NCI-H82 treated with DMSO at 0.1 percent for 48 hours (cell line): Measurements from ENCODE around the gene SLC17A2.

Experiments used
- DNase-seq: peaks from one replicate; lab custom pipeline; 2025; ENCODE audit not compliant: unreplicated experiment; lab: John Stamatoyannopoulos, UW

The SLC17A2 gene

DNA sequence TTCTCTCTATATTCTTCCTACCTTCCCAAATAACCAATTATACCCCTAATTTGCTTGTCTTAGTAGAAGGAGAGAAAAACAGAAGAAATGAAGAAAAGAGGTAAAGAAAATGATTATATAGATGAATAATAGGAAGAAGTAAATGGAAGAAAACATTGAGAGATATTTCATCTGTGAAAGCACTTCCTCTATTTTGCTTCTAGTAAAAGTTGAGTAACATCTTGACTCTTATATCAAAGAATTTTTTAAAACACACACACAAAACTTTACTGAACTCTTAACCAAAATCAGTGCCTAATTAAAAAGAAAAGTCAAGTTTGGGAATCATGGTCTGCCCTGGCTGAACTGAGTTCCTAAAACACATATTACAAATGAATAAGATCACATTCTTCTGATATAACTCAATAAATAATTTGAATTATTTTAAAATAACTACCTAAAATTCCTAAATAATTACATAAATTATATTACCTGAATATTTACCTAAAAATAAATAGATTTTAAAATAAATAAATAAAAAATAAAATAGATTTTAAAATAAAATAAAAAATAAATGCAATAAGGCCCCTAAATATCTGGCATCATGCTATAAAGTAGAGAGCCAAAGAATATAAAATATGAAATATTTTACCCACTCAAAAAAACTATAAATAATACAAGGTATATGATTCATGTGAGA is 8.8 kb downstream of the SLC17A2 start:
- no peak for DNase-seq

DNA sequence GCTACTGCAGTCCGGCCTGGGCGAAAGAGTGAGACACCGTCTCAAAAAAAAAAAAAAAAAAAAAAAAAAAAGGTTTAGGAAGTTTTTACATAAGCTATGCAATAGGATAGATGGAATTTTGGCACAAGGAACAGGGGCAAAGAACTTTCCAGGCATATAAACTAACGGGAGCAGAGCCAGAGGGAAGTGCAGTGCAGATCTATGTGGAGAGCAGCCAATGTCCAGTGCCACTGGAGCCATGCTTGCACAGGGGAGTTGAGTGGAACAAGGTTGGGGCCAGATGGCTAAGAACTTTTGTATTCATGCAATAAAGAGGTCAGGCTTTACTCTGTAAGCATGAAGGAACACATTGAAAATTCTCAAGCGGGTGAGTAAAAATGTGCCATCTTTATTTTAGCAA is 10.8 kb downstream of the SLC17A2 start:
- no peak for DNase-seq

DNA sequence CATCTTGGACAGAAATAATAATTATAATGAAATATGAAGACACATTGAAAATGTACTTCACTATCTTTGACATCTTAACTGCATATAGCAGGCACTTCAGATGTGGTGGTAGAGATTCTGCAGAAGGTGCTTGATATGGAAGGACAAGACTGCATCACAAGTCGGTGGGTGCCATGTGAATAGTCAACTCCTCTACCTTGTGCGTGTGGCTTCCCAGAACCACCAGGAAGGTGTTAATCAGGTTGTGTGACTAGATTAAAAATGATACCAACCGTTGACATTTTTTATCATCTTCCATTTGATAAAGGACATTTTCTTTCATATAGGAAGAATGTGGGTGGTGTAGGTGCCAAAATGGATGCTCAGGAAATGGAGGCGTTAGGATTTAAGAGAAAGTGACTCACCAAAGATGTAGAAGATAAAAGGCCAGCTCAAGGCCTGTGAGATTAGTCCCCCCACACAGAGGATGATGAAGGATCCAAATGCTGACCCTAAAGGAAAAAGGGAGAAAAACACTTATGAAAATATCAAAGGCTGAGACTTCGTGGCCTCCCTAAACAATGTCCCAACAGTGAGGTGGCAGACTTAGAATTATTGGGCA is 12.3 kb downstream of the SLC17A2 start:
- no peak for DNase-seq

GRCh38 chr6:25916789-25917490 is 13.6 kb downstream of the SLC17A2 start:
- no peak for DNase-seq

DNA sequence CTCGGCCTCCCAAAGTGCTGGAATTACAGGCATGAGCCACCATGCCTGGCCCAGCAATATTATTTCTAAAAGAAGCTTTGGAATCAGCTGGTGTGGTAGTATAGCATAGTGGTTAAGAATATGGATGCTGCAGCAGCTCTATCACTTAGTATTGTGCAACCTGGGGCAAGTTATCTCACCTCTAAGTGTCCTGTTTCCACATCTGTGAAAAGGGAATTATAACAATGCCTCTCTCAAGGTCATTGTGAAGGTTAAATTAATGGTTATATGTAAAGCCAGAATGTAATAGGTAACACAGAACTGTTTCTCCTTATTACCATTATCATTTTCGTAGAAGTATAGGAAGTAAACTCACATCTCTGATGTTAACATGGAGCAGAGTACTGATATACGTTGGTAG is 14.2 kb downstream of the SLC17A2 start:
- DNase-seq: no peak

DNA sequence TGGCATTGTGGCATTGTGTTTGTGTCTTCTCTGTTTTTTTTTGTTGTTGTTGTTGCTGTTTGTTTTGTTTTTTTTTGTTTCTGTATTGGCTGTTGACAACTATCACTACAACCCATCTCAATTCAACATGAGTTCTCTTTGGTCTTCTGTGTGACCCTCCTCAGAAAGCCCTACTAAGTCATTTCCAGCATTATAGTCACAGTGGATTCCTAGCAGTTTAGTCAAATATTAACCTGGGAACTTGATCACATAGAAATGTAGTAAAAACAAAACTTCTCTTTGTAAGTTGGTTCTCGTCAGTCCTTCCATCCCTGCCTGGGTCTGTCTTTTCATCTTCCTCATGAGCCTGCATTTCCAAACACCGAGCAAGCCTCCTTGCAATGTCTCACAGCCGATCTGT is 16.8 kb downstream of the SLC17A2 start:
- DNase-seq: no peak

DNA sequence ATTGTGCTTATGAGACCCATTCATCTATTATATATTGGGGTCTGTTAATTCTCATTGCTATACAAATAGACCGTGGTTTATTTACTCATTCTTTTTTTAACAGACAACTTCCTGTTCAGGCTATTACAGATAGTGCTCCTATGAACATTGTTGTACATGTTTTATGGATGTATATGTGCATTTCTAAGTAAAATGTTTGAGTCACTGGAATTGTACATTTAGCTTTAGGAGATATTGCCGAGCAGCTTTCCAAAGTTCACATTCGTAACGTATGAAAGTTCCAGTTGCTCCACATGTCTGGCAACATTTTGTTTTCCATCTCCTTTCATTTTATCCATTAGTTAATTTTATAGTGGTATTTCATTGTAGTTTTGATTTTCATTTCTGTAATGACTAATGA is 19.1 kb downstream of the SLC17A2 start:
- DNase-seq: no peak

- no peak for DNase-seq
Observed at GRCh38 chr6:25907475-25908014, 22.9 kb downstream of the SLC17A2 start.

- DNase-seq: no peak
Observed at GRCh38 chr6:25903467-25904099, 26.9 kb downstream of the SLC17A2 start.

DNA sequence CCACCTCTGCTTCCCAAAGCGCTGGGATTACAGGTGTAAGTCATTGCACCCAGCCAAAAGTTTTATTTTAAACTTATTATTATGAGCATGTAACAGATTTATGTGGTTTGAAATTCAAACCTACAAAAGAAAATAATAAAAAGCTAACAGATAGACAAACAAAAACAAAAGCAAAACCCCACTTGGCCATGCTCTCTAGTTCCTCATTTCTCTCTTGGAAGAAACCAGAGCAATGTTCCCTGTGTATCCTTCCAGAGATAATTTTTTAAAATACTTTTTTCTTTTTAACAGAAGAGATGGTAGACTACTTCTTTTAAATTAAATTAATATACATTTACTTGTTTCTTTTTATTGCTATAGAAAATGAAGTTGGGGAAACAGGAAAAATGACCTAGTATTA is 28.4 kb downstream of the SLC17A2 start:
- no peak for DNase-seq

GRCh38 chr6:25900843-25901242 is 29.6 kb downstream of the SLC17A2 start:
- no peak for DNase-seq

DNA sequence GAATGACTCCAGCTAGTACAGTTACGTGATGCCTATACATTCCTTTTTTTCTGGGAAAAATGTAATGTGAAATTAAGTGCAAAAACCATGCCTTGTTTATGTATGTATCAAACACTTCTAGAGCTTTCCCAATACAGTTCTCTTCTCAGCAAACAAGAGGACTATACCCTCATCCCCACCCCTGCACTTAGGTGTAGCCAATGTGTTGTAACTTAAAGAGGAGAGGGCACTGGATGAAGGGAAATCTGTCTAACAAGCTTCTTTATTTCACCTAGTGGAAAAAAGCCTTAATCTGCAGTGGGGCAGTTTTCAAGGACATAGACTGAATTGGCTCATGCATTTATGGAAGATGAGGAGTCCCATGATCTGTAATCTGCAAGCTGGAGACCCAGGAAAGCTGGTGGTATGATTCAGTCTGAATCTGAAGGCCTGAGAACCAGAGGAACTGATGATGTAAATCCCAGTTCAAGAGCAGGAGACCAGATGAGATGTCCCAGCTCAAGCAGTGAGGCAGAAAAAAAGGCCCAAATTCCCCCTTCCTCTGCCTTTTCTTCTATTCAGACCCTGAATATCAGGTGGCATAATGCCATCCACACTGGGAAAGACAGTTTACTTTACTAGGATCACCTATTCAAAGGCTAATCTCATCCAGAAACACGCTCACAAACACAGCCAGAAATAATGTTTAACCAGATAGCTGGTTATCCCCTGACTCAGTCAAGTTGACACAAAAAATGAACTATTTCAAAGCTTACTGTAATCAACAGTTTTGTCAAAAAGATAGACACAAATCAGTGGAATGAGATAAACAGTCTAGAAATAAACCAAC is 30.7 kb downstream of the SLC17A2 start:
- DNase-seq: no peak

- no peak for DNase-seq
Observed at GRCh38 chr6:25899123-25899522, 31.4 kb downstream of the SLC17A2 start.

- DNase-seq: no peak
Observed at GRCh38 chr6:25898289-25898977, 32.1 kb downstream of the SLC17A2 start.

- DNase-seq: no peak
Observed at GRCh38 chr6:25896252-25896651, 34.2 kb downstream of the SLC17A2 start.

GRCh38 chr6:25895771-25896170 is 34.7 kb downstream of the SLC17A2 start:
- no peak for DNase-seq

- DNase-seq: no peak
Observed at GRCh38 chr6:25893778-25894177, 36.7 kb downstream of the SLC17A2 start.

DNA sequence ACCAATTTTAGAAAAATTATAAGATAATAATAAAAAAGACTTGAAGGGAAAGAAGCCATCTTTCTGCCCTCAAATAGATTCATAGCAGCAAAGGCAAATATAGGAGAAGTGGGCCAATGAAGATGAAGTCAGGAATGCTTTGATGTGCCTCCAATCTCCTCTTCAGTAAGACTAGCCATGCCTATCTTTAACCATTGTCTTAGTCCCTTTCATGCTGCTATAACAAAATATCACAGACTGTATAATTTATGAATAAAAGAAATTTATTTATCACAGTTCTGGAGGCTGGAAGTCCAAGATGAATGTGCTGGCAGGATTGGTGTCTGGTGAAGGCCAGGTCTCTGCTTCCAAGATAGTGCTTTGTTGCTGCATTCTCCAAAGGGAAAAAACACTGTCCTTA is 37.6 kb downstream of the SLC17A2 start:
- no peak for DNase-seq

DNA sequence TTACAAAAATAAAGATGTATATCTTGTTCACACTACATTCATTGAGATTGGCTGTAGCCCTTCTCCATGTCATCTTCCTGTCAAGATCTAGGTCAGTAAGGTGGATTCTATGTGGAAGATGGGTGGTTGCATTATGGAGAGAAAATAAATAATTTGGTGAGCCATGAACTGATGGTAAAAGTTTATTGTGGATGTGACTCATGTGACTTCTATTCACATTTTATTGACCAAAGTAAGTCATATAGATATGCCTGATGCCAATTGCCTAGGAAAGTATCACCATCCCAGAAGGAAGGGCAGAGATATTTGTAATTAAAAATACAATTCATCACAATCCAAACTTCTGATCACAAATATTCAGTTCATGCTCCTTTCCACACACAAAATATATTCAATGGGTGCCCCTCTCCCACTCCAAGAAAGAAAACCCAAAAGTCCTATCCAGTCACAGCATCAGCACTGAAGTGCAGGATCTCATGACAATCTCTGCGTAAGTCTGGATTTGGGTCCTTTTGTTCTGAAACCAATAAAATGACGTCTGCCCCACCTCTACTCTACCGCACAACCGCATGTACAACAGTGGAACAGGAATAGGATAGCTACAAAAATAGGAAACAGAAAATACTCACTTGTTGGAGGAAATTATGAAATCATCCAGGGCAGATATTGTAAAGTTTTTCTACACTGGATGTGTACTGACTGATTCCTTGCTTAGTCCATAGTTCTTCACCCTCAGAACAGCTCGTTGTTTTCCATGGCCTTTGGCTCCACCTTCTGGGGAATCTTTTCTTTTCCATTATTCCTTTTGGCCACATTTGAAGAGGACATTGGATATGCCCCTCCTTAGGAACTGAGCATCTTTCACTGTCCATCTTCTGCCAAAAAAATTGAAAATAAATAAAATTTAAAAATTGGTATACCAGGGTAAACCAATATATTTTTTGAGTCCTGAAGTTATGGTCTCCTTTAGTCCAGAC is 40.3 kb downstream of the SLC17A2 start:
- peak; percentile 5 for DNase-seq
